SK-N-SH treated with all-trans-retinoic acid at 6 μM for 48 hours (cell line): Measurements from ENCODE around the gene CSRP1.

Experiments
- ARNTL ChIP-seq: fragments of 450-650 bp; formaldehyde crosslinking; IDR thresholded peaks from 2 replicates; pipeline ENCODE4 v1.5.0; 2020; ENCODE audit warnings: low read depth, mild to moderate bottlenecking, moderate library complexity, borderline replicate concordance
- ESRRG ChIP-seq: fragments of 250-450 bp; sonication (Bioruptor Pico); IDR thresholded peaks from 2 replicates; pipeline ENCODE4 v1.6.1; 2021; ENCODE audit warnings: mild to moderate bottlenecking
- PPARA ChIP-seq: fragments of 250-450 bp; sonication (Bioruptor Pico); IDR thresholded peaks from 2 replicates; pipeline ENCODE4 v1.5.0; 2020; ENCODE audit warnings: mild to moderate bottlenecking, borderline replicate concordance
- ZFP3 ChIP-seq: fragments of 250-450 bp; sonication (Bioruptor Pico); IDR thresholded peaks from 2 replicates; pipeline ENCODE4 v1.5.0; 2020; ENCODE audit warnings: mild to moderate bottlenecking, moderate library complexity
- ZNF565 ChIP-seq: fragments of 450-650 bp; formaldehyde crosslinking; conservative IDR thresholded peaks from 2 replicates; pipeline ENCODE4 v1.5.0; 2020; ENCODE audit warnings: low read depth, mild to moderate bottlenecking, moderate library complexity
- TF ChIP-seq, protein P1 (sequence below): fragments of 250-450 bp; sonication (Bioruptor Pico); IDR thresholded peaks from 2 replicates; pipeline ENCODE4 v1.8.0; 2020; ENCODE audit warnings: mild to moderate bottlenecking, moderate library complexity, borderline replicate concordance

DNA sequence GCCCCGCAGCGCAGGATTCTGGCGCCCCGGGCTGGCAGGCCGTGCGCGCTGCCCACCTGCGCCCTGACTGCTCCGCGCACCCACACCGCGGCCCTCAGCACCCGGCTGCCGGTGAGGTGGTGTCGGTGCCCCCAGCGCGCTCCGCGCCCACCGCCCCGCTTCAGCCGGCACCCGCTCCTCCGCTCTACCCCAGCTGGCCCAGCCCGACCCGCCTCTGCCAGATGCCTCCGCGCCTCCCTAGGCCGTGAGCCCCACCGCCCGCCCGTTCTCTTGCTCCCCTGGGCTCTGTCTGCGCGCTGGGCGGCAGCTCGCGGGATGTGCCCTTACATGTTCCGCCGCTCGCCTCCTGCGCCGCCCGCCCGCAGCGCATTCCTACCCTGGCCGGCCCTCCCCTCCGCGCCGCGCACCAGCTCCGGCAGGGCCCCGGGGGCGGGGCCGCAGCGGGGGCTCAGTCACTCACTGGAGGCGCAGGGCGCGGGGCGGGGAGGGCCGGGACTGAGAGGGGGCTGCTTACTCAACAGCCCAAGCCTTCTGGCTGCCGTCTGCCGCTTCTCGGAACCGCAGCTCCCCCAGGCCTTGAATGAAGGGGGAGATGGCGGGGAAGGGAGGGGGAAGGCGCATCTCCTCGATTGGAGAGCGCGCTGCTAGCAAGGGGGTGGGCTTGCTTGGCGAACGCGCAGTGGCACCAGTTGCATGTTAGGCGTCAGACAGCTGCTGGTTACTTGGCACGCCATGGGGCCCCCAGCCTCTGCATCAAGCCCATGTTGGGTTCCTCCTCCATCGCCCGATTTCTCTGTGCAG is 37.9 kb downstream of the CSRP1 start, which contains the start of gene PHLDA3:
- TF ChIP-seq ZFP3 (no peak), ESRRG (no peak), PPARA (no peak), ZNF565 (CRISPR knock-in tag) (no peak), ARNTL (CRISPR knock-in tag) (no peak)
- TF ChIP-seq, protein P1, sequence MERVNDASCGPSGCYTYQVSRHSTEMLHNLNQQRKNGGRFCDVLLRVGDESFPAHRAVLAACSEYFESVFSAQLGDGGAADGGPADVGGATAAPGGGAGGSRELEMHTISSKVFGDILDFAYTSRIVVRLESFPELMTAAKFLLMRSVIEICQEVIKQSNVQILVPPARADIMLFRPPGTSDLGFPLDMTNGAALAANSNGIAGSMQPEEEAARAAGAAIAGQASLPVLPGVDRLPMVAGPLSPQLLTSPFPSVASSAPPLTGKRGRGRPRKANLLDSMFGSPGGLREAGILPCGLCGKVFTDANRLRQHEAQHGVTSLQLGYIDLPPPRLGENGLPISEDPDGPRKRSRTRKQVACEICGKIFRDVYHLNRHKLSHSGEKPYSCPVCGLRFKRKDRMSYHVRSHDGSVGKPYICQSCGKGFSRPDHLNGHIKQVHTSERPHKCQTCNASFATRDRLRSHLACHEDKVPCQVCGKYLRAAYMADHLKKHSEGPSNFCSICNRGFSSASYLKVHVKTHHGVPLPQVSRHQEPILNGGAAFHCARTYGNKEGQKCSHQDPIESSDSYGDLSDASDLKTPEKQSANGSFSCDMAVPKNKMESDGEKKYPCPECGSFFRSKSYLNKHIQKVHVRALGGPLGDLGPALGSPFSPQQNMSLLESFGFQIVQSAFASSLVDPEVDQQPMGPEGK (CRISPR knock-in tag), result peak; percentile 84
